BLaER1 (cell line): ENCODE measurements around the gene C17orf78.
"Not testable (repeated sequence)": the region's sequence is repeated elsewhere in the genome, so short reads cannot be mapped to it uniquely, and the experiment has no call there.

Experiments
- H3K27ac ChIP-seq: shearing (Covaris generic); formaldehyde crosslinking; 2 replicates; pipeline ENCODE4 v1.8.1; 2022
- H3K27me3 ChIP-seq: shearing (Covaris generic); formaldehyde crosslinking; 2 replicates; pipeline ENCODE4 v1.8.1; 2022
- H3K36me3 ChIP-seq: shearing (Covaris generic); formaldehyde crosslinking; 2 replicates; pipeline ENCODE4 v1.8.1; 2022
- H3K4me1 ChIP-seq: shearing (Covaris generic); formaldehyde crosslinking; 2 replicates; pipeline ENCODE4 v1.8.1; 2022
- H3K4me2 ChIP-seq: shearing (Covaris generic); formaldehyde crosslinking; 2 replicates; pipeline ENCODE4 v1.8.1; 2022
- H3K4me3 ChIP-seq: shearing (Covaris generic); formaldehyde crosslinking; 2 replicates; pipeline ENCODE4 v1.8.1; 2022
- H3K9ac ChIP-seq: shearing (Covaris generic); formaldehyde crosslinking; 2 replicates; pipeline ENCODE4 v1.8.1; 2022
- H3K9me3 ChIP-seq: shearing (Covaris generic); formaldehyde crosslinking; 2 replicates; pipeline ENCODE4 v1.8.1; 2022
- H4K20me1 ChIP-seq: shearing (Covaris generic); formaldehyde crosslinking; 2 replicates; pipeline ENCODE4 v1.8.1; 2022
- Cebpa-rat ChIP-seq: shearing (Covaris generic); IDR thresholded peaks from 2 replicates; pipeline ENCODE4 v1.8.1; 2022

The C17orf78 gene

DNA sequence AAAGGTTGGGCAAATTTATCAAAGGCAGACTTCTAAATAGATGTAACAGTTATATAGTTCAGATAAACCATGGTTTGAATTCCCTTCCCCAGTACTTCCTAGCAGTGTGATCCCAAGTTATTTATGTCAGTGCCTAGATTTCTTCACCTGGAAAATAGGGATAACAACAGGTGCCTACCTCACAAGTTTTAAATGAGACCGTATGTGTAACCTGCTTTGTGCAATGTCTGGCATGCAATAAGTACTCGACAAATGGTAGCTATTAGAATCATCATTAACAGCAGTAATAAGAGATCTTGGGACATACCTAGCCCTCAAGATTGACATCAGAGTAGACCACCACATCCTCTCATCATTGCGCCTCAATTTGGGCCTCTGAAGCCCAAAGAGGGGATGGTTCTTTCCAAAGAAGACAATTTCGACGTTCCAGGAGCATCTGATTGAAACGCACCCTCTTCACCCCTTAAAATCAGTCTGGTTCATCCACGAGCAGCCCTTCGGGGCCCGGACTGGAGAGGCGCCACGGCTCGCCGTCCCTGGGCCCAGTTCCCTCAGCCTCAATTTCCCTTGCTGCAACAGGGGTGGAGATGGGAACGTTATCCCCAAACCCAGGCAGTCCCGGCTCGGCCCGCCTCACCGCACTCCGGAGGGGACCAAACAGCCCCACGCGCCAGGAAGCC, 30.3 kb downstream of the C17orf78 start:
- Histone ChIP-seq H3K4me2 (peak overlapping the region; percentile 76), H3K4me1 (peaks cover 32% of the 10 kb centered on the region), H3K27ac (peak overlapping the region; percentile 89), H3K9me3 (no peaks in the 10 kb centered on the region), H3K36me3 (peaks cover 15% of the 10 kb centered on the region), H3K9ac (peak overlapping the region; percentile 91), H4K20me1 (no peaks in the 10 kb centered on the region), H3K27me3 (no peaks in the 10 kb centered on the region), H3K4me3 (peak overlapping the region; percentile 78)
- no peak for TF ChIP-seq Cebpa-rat

GRCh38 chr17:37406635-37407461, 31.1 kb downstream of the C17orf78 start, which contains the start of the genes ACACA and TADA2A:
ACACA (minus strand) TSS chr17:37406836; CDS start chr17:37406299, 537 bp downstream.
TADA2A (plus strand) TSS chr17:37406886; CDS start chr17:37411366, 4,480 bp downstream.
- peak within 1 kb of the TSS; percentile 77 for H3K4me2 ChIP-seq
- H3K27me3 ChIP-seq = no peaks in the 10 kb centered on the region
- H3K9ac ChIP-seq = peak within 1 kb of the TSS; percentile 91
- H3K27ac ChIP-seq = peak within 1 kb of the TSS; percentile 89
- H3K4me1 ChIP-seq = peaks cover 32% of the 10 kb centered on the region
- H3K4me3 ChIP-seq = peak within 1 kb of the TSS; percentile 78
- H4K20me1 ChIP-seq = no peaks in the 10 kb centered on the region
- H3K9me3 ChIP-seq = no peaks in the 10 kb centered on the region
- TF ChIP-seq Cebpa-rat = no peak
- peaks cover 23% of the 10 kb centered on the region for H3K36me3 ChIP-seq

DNA sequence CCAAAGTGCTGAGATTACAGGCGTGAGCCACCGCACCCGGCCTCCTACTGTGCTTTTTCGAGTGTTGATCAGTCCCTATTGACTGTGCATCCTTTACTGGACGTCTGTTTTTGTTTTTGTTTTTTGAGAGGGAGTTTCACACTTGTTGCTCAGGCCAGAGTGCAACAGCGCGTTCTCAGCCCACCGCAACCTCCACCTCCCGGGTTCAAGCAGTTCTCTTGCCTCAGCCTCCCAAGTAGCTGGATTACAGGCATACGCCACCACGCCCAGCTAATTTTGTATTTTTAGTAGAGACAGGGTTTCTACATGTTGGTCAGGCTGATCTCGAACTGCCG, 32.3 kb downstream of the C17orf78 start:
- not testable (repeated sequence) for H3K9me3 ChIP-seq, H3K27ac ChIP-seq, H4K20me1 ChIP-seq, H3K27me3 ChIP-seq
- peaks cover 35% of the 10 kb centered on the region for H3K36me3 ChIP-seq
- H3K4me3 ChIP-seq = peak overlapping the region; percentile 78; the same call in 1 of the 2 replicates
- peak overlapping the region; percentile 77 for H3K4me2 ChIP-seq
- peak overlapping the region; percentile 91 for H3K9ac ChIP-seq
- peaks cover 32% of the 10 kb centered on the region for H3K4me1 ChIP-seq

GRCh38 chr17:37410357-37410756, 34.6 kb downstream of the C17orf78 start:
- no peaks in the 10 kb centered on the region for H3K9me3 ChIP-seq
- no peak overlapping the region for H3K9ac ChIP-seq
- H3K4me3 ChIP-seq = no peak overlapping the region
- 0 out of 2 replicates have a peak, but pooled peaks cover 10% of the 10 kb centered on the region for H4K20me1 ChIP-seq
- no peak overlapping the region for H3K27ac ChIP-seq
- peaks cover 20% of the 10 kb centered on the region for H3K4me1 ChIP-seq
- H3K27me3 ChIP-seq = no peaks in the 10 kb centered on the region
- peaks cover 56% of the 10 kb centered on the region for H3K36me3 ChIP-seq
- TF ChIP-seq Cebpa-rat = no peak
- H3K4me2 ChIP-seq = no peak overlapping the region

GRCh38 chr17:37413875-37414519, 38.2 kb downstream of the C17orf78 start:
- Histone ChIP-seq H3K9me3 (no peaks in the 10 kb centered on the region), H3K4me1 (no peaks in the 10 kb centered on the region), H3K4me3 (no peak overlapping the region), H3K36me3 (peaks cover 92% of the 10 kb centered on the region), H3K27me3 (no peaks in the 10 kb centered on the region), H4K20me1 (0 out of 2 replicates have a peak, but pooled peaks cover 10% of the 10 kb centered on the region), H3K27ac (no peak overlapping the region), H3K4me2 (no peak overlapping the region), H3K9ac (no peak overlapping the region)
- no peak for TF ChIP-seq Cebpa-rat

GRCh38 chr17:37417852-37418251, 42.1 kb downstream of the C17orf78 start:
- peaks cover 98% of the 10 kb centered on the region for H3K36me3 ChIP-seq
- TF ChIP-seq Cebpa-rat = no peak
- no peak overlapping the region for H3K4me3 ChIP-seq
- no peaks in the 10 kb centered on the region for H3K9me3 ChIP-seq
- no peaks in the 10 kb centered on the region for H3K27me3 ChIP-seq
- H3K4me1 ChIP-seq = no peaks in the 10 kb centered on the region
- no peak overlapping the region for H3K4me2 ChIP-seq
- H3K27ac ChIP-seq = no peak overlapping the region
- no peak overlapping the region for H3K9ac ChIP-seq
- peaks cover 18% of the 10 kb centered on the region; the same call in 1 of the 2 replicates for H4K20me1 ChIP-seq

GRCh38 chr17:37422971-37423625, 47.3 kb downstream of the C17orf78 start:
- peaks cover 99% of the 10 kb centered on the region for H3K36me3 ChIP-seq
- no peak for TF ChIP-seq Cebpa-rat

DNA sequence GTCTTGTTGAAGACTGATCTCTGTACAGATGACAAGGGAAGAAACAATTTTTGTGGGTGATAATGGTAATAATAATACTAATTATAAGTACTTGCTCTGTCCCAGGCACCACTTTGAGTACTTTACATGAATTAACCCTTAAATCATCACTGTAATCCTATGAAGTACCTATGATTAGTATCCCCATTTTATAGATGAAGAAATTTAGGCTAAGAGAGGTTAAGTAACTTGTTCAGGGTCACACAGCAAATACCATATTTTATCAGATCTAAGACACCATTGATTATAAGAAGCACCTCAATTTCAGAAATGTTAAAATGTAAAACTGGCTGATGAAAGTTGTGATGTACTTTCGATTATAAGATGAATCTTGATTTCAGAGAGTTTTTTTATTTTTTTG, 49.5 kb downstream of the C17orf78 start:
- H4K20me1 ChIP-seq = peaks cover 17% of the 10 kb centered on the region
- no peak for TF ChIP-seq Cebpa-rat
- H3K4me3 ChIP-seq = no peak overlapping the region
- H3K27me3 ChIP-seq = no peaks in the 10 kb centered on the region
- H3K9me3 ChIP-seq = no peaks in the 10 kb centered on the region
- no peak overlapping the region for H3K9ac ChIP-seq
- no peak overlapping the region for H3K4me2 ChIP-seq
- peaks cover 97% of the 10 kb centered on the region for H3K36me3 ChIP-seq
- H3K4me1 ChIP-seq = no peaks in the 10 kb centered on the region
- no peak overlapping the region for H3K27ac ChIP-seq

More at GRCh38 chr17:37422971-37423625, 47.3 kb downstream of the C17orf78 start:
- Histone ChIP-seq H3K4me1 (no peaks in the 10 kb centered on the region), H3K27me3 (no peaks in the 10 kb centered on the region), H3K9ac (no peak overlapping the region), H3K4me3 (no peak overlapping the region), H4K20me1 (peaks cover 8% of the 10 kb centered on the region), H3K9me3 (no peaks in the 10 kb centered on the region), H3K27ac (no peak overlapping the region), H3K4me2 (no peak overlapping the region)

GRCh38 chr17:37429039-37429438, 53.3 kb downstream of the C17orf78 start:
- peaks cover 92% of the 10 kb centered on the region for H3K36me3 ChIP-seq
- no peak overlapping the region for H3K4me3 ChIP-seq
- H3K4me2 ChIP-seq = no peak overlapping the region
- H3K9me3 ChIP-seq = no peaks in the 10 kb centered on the region
- TF ChIP-seq Cebpa-rat = no peak
- H3K9ac ChIP-seq = no peak overlapping the region
- peaks cover 14% of the 10 kb centered on the region; the same call in 1 of the 2 replicates for H4K20me1 ChIP-seq
- H3K4me1 ChIP-seq = no peaks in the 10 kb centered on the region
- no peaks in the 10 kb centered on the region for H3K27me3 ChIP-seq
- no peak overlapping the region for H3K27ac ChIP-seq
